ENCODE measurements around the gene HINT2.

HINT2 gene

GRCh38 chr9:35814841-35815543, at the start of gene HINT2:
Gene HINT2 (minus strand): TSS chr9:35815042. CDS start chr9:35814979, 63 bp downstream.
- H3K27me3 ChIP-seq (ENCODE audit: insufficient read depth, low read length, poor library complexity, severe bottlenecking): no peaks in the 10 kb centered on the region
- no peaks in the 10 kb centered on the region for H3K9me3 ChIP-seq (ENCODE audit: insufficient read depth, low read depth, low read length)
- peak within 1 kb of the TSS; percentile 91 for H2AFZ ChIP-seq (ENCODE audit: low read length)
- H3F3A ChIP-seq (ENCODE audit: low read depth): peaks cover 8% of the 10 kb centered on the region
- TF ChIP-seq CTCF (conservative IDR thresholded peaks at IDR 0.05; ENCODE audit: low read length) (no peak), EZH2phosphoT487 (IDR thresholded peaks at IDR 0.05; ENCODE audit: borderline replicate concordance) (no peak)
- H3K4me3 ChIP-seq (ENCODE audit: low read length, poor library complexity, severe bottlenecking): peak within 1 kb of the TSS; percentile 77
- peak within 1 kb of the TSS; percentile 92 for H3K9ac ChIP-seq (ENCODE audit: low read depth, low read length, poor library complexity, severe bottlenecking)
- peaks cover 13% of the 10 kb centered on the region for H3K79me2 ChIP-seq (ENCODE audit: insufficient read depth, low read length)
- no peaks in the 10 kb centered on the region for H4K20me1 ChIP-seq (ENCODE audit: insufficient read depth, low read length, poor library complexity, severe bottlenecking)
- H3K36me3 ChIP-seq (ENCODE audit: insufficient read depth, low read length): no peaks in the 10 kb centered on the region
- no peaks in the 10 kb centered on the region for H3K9me2 ChIP-seq (replicated peaks; ENCODE audit: low read depth, low read length)
- peak within 1 kb of the TSS; percentile 94 for H3K4me2 ChIP-seq (ENCODE audit: low read depth, low read length, poor library complexity, severe bottlenecking)
- H3K4me1 ChIP-seq (ENCODE audit: insufficient read depth, low read length, poor library complexity, severe bottlenecking): peaks cover 39% of the 10 kb centered on the region

GRCh38 chr9:35863583-35863982, 48.7 kb upstream of the HINT2 start:
- Histone ChIP-seq H3K36me3 (ENCODE audit: insufficient read depth, low read length) (no peaks in the 10 kb centered on the region), H3K4me2 (ENCODE audit: low read depth, low read length, poor library complexity, severe bottlenecking) (no peak overlapping the region), H4K20me1 (ENCODE audit: insufficient read depth, low read length, poor library complexity, severe bottlenecking) (no peaks in the 10 kb centered on the region), H3K79me2 (ENCODE audit: insufficient read depth, low read length) (no peaks in the 10 kb centered on the region), H3K9me3 (ENCODE audit: insufficient read depth, low read depth, low read length) (no peaks in the 10 kb centered on the region), H3K4me1 (ENCODE audit: insufficient read depth, low read length, poor library complexity, severe bottlenecking) (no peaks in the 10 kb centered on the region), H3K27me3 (ENCODE audit: insufficient read depth, low read length, poor library complexity, severe bottlenecking) (no peaks in the 10 kb centered on the region), H3F3A (ENCODE audit: low read depth) (no peaks in the 10 kb centered on the region), H3K4me3 (ENCODE audit: low read length, poor library complexity, severe bottlenecking) (no peak overlapping the region), H3K9me2 (replicated peaks; ENCODE audit: low read depth, low read length) (no peaks in the 10 kb centered on the region), H3K9ac (ENCODE audit: low read depth, low read length, poor library complexity, severe bottlenecking) (no peak overlapping the region), H2AFZ (ENCODE audit: low read length) (no peak overlapping the region)
- no peak for TF ChIP-seq CTCF (conservative IDR thresholded peaks at IDR 0.05; ENCODE audit: low read length)
- no peak for TF ChIP-seq EZH2phosphoT487 (IDR thresholded peaks at IDR 0.05; ENCODE audit: borderline replicate concordance)

- Histone ChIP-seq H3K4me1 (ENCODE audit: insufficient read depth, low read length, poor library complexity, severe bottlenecking) (no peaks in the 10 kb centered on the region), H3K9me3 (ENCODE audit: insufficient read depth, low read depth, low read length) (no peaks in the 10 kb centered on the region), H3K4me2 (ENCODE audit: low read depth, low read length, poor library complexity, severe bottlenecking) (no peak overlapping the region), H3F3A (ENCODE audit: low read depth) (no peaks in the 10 kb centered on the region), H3K36me3 (ENCODE audit: insufficient read depth, low read length) (no peaks in the 10 kb centered on the region), H4K20me1 (ENCODE audit: insufficient read depth, low read length, poor library complexity, severe bottlenecking) (no peaks in the 10 kb centered on the region), H3K79me2 (ENCODE audit: insufficient read depth, low read length) (no peaks in the 10 kb centered on the region), H3K27me3 (ENCODE audit: insufficient read depth, low read length, poor library complexity, severe bottlenecking) (no peaks in the 10 kb centered on the region), H2AFZ (ENCODE audit: low read length) (no peak overlapping the region), H3K9me2 (replicated peaks; ENCODE audit: low read depth, low read length) (no peaks in the 10 kb centered on the region), H3K4me3 (ENCODE audit: low read length, poor library complexity, severe bottlenecking) (no peak overlapping the region), H3K9ac (ENCODE audit: low read depth, low read length, poor library complexity, severe bottlenecking) (no peak overlapping the region)
- no peak for TF ChIP-seq EZH2phosphoT487 (IDR thresholded peaks at IDR 0.05; ENCODE audit: borderline replicate concordance)
- no peak for TF ChIP-seq CTCF (conservative IDR thresholded peaks at IDR 0.05; ENCODE audit: low read length)
These were observed 47.5 kb upstream of the HINT2 start for GRCh38 chr9:35862328-35862727.

Measured in Loucy (cell line).